ENCODE data around the gene MTPN.

MTPN gene

DNA sequence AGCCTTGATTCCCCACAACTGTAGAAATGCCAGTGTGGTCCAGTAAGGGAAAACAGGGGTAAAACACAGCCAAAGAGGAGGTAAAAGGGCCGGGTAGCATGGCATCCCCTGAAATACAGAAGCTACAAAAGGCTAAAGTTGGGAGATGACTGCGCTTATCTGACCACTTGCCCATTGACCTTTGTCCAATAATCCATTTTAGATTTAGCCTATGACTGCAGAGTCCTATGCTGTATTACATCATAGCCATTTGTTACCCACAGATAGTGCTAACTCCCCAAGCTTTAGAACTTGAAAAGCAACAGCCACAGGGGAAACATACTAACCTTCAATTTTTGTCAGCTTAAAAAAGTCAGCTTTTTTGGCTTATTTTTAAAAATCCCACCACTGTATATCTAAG is 26.2 kb downstream of the MTPN start:
- no peak for FAIRE-seq

DNA sequence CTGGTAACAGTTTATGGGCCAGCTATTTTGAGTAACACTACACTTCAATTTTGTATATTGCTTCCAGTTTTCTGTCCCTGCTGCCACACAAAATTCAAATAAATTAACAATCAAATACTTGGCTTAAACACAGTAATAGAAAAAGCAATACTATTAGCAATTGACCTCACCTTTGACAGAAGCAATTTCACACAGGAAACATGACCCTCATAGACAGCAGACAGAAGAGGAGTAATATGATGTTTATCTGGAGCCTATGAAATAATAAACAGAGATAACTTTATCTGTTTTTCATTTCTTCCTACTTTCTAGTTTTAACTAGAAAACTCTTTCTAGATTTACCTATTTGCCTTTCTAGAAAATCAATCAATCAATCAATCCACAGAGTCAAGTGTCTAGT is 26.7 kb downstream of the MTPN start:
- no peak for FAIRE-seq

DNA sequence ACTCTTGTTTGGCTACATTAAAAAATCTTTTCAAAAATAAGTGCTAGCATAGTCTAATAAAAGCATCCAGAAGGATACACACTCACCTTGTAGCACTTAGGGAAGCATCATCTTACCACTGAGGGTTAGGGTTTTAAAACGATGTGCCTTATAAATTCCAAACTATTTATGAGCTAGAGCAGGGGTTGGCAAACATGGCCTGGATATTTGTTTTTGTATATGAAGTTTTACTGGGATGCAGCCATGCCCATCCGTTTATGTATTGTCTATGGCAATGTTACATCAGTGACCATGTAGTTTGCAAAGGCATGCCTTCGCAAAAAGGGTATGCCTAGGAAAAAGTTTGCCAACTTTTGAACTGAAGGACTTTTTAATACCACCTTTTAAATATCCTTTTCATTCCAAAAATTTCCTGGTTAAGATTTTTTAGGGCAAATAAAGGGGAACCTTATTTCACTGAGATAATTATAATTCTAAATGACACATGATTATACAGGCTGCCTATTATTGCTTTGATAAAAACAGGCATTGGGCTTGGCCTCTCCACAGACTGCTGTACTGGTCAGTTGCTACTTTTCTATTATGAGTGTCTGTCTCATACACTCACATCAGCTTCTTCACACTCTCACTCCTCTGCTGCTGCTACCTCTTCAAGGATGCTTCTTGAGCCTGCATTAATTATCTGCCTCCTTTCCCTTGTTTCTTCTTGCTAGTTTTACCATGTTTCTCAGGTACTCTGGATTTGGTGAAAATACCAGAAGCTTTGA is 30.7 kb downstream of the MTPN start:
- FAIRE-seq: no peak

DNA sequence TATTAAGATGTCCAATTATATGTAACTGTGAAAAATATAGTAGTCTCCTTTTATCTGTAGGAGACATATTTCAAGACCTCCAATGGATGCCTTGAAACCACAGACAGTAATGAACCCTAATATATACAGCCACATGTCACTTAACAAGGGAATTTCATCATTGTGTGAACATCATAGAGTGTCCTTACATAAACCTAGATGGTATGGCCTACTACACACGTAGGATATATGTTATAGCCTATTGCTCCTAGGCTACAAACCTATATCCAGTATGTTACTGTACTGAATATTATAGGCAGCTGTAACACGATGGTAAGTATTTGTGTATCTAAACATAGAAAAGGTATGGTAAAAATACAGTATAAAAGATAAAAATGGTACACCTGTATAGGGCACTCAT is 32.4 kb downstream of the MTPN start:
- FAIRE-seq: no peak

DNA sequence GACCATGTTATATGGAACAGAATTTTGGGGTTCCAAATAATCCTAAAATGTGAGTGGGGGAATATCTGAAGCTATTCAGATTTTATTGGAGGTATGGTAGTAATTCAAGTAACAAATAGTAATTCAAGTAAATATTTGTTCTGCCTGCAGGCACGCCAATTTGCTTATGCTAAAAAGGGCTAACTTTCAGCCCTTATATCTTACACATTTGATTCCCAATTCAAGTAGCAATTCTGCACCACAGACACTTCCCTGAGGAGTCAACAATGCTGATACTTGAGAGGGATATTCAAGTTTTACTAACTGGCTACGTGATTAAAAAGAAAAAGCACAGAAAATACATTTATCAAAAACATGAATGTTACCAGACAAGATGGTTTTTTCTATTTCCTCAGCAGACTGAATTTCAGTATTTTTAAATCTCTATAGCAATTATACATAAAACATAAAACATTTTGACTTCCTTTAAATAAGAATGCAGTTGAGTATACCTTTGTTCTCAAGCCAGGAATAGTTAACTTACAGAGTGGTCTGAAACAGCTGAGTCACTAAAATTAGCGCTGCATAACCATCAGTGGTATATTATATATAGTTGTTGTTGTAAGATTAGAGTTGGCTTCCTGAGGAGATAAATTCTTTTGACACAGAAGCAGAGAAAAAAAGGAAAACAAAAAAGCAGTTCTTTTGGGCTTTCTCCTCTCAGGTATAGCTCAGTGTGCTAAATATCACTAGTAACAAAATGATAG is 33.9 kb downstream of the MTPN start:
- FAIRE-seq: no peak

DNA sequence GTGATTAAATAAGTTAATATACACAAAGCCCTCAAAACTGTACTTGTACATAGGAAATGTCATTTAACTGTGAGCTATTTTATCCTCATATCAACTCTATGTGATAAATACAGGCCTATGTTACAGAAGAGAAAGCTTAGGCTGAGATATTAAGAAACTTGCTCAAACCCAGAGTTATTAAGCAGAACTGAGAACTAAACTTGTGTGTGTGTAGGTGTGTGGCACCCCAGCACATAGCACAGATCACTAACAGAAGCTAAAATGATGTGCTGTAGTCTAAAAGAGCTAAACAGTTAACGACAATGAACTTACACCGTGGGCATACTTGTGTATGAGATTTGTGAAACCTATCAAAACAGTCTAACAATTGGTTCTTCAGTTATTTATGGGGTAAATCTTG is 34.5 kb downstream of the MTPN start:
- no peak for FAIRE-seq

DNA sequence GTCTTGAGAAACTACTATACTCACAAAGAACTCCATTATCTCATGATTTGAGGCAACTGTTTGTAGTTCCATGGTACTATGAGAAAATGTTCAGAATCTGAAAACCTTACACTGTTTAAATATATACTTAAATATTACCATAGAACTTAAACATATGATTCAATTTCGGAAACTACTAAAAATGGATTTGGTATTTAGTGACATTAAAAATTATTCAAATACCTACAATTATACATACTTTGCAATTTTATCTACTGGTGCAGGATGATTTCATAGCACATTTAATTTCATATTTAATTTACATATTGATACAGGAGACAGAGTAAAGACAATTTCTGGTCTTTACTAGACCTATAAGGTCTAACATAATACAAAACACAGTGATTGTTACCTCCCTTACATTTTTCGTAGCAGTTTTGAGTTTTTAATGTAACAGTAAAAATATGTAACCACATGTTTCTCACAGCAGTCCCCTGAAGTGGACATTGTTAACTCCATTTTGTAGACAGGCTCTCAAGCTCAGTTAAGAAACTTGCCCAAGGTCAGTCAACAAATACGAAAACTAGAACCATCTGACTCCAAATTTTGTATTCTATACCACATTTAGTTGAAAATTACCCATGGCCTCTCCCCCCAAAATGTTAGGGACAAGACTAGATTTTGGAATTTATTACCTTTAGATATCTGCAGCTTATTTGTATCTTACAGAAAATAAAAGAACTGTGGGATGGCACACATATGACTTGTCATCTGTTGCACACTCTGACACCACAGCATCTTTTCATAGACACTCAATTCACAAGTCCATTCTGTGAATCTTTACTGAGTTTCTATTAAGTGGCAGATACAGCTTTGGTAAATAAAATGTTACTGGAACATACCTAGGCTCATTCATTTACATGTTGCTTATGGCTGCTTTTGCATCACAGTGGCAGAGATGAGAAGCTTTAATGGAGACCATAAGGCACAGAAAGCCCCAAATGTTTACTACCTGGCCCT is 36.8 kb downstream of the MTPN start:
- FAIRE-seq: peak; percentile 87

DNA sequence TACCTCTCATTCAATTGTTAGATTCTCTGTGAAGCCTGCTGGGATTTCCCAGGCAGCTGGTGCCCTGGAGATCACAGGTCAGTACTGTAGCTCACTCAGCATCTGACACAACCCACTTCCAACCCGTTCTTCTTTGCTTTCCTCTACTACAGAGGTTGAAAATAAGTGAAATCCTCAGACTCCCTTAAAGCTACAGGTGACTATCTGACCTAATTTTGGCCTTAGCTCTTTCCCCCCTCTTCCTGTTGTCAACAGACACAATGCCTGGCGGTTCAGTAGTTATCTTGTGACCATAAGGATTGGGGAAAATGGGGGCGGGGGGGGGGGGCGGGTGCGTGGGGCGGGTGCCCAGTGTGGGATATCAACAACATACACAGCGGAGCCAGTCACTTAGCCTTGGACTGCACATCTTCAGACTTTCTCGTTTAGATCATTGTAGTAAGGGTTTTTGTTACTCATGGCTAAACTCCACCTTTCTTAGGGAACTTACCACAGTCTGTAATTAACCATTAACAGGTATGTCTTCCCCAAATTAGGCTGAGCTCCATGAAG is 37.8 kb downstream of the MTPN start:
- FAIRE-seq: no peak

DNA sequence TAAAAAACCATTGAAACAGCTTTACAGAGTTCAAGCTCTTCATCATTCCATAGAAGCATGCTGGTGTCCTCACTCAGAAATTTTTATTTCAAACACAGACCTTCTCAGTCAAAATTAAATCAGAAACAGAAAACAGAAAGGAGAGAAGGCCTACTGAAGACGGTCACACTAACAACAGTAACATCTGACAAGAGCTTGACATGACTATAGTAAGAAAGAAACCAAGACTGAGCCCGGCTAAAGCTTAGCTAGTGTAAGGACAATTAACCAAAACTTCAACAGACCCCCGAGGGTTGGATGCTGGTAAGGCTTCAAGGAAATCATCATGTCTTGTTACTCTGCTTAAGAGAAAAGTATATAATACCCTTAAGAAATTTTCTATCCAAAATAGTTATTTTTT is 38.6 kb downstream of the MTPN start:
- no peak for FAIRE-seq

DNA sequence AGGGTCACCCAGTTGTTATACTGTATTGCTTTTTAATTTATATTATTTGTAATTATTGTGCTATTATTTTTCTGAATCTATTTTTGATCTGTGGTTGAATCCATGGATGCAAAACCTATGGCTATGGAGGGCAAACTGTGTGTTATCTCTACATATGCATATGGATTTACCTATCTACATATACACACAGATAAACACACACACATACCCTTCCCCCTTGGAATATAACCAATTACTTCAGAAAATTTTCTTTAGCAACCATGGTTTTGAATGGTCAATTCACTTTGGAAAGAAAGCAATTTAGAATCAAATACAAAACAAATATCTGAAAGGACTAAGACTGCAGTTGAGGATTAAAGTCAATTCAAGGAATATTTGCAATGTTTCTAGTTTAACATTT is 39.1 kb downstream of the MTPN start:
- no peak for FAIRE-seq

DNA sequence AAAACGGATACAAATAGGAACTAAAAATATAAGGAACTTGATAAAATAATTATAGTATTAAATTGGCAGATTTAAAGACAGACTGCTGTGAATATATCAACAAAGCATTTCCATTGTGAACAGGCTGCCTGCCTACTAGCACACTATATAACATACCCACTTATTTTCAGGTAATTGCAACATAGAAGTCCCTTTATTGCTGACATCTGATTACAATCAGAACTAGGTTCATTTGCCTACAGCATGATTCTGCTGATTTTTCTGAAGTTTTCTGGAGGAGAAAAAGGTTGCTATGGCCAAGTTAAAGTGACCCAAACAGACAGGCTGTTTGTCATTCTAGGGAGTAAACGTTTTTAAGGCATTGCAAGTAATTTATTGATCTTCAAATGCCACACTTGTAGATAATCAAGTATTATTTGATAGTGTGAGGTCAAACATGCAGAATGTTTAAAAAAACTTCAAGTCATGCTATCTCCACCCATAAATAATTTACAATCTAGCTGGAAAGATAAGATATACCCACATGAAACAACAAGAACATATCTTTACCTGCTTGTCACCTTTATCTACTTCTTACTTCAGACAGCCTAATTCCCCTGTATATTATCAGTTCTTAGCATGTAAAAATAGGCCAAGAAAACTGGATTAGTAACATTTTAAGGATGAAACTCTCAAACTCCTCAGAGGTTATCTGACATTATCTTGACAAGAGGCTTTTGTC is 40.5 kb downstream of the MTPN start:
- FAIRE-seq: no peak

DNA sequence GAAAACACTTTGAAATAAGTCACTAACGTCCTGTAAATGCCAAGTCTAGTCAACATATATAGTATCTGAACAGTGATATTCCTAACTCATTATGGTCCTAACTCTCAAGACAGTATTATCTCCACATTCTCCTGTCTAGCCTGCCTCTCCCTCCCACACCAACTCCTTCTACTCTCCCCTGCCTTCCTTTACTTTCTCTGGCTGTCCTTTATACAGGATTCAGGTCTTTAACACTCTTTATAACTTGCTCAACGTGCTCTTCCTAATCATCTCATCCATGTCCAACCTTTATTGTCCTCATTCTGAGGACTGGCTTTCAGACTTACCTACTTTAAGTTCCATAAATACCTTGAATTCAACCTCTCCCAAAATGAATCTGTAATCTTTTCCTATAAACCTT is 42.5 kb downstream of the MTPN start:
- no peak for FAIRE-seq

DNA sequence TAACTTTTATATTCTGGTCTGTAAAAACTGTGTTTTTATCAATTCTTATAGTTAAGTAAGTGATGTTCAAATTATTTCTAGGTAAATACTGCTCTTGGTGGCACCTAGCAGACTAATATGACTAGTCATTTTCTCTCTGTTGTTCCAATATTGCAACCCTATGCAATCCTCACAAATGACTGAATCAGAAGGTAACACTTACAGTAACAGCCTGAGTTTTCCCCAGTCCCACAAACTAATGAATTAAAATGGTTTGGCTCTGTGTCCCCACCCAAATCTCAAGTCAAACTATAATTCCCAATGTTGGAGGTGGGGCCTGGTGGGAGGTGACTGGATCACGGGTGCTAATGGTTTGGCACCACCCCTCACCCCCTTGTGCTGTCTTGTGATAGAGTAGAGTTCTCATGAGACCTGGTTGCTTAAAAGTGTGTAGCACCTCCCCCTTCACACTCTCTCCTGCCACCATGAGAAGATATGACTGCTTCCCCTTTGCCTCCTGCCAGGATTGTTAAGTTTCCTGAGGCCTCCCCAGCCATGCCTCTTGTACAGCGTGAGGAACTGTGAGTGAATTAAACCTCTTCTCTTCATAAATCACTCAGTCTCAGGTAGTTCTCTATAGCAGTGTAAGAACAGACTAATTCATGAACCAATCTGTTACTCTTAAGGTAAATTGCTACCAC is 43.5 kb downstream of the MTPN start:
- FAIRE-seq: no peak

DNA sequence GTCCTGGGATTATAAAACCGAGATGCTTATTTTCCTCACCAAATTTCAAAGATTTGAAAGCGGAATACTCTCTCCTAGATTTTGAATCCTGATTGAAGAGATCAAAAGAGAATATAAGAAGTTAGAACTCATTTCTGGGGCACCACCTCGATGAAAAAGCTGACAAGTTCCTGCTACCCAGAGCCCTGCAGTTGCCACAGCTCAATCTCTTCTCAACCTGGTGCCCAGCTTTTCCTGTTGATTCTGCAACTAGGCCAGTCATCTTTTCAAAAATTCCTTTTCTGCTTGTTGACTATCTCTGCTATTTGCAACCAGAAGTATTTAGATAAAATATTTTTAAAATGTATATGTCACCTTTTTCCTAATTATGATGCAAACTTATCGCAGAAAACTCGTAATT is 45.0 kb downstream of the MTPN start:
- FAIRE-seq: no peak

DNA sequence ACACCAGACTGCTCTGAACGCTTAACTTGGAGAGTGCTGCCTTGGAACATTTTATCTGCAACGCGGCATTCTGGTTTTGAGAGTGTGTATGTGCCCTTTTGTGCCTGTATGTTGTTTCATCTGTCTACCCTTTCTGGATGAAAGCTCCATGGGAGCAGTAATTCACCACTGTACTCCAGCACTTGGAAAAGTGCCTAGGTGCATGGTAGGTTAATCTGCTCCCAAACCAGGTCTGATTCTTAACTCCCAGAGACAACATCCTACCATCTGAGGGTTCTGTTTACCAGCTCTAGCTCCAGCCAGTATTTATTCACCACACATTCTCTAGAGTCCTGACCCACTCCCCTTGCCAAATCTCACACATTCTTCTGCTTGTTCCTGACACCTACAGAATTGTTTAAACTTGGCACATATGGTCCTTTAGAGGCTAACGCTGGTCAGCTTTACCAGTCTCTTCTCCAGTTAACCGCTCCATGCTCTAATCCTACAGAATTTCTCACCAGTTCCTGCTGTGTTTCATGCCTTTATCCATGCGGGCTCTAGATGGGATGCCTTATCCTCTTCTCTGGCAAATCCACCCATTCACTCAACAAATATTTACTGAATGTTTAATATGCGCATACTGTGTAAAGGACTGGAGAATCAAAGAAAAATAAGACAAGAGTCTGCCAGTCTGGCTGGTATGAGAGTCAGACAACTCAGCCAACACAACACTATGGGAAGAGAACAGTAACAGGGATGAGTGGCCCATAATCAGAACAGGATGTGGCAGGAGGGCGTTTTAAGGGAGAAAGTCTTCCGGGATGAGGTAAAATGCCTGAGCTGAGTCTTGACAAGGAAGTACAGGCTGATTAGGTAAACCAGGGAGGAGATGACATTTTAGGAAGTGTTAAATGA is 46.3 kb downstream of the MTPN start:
- FAIRE-seq: no peak

DNA sequence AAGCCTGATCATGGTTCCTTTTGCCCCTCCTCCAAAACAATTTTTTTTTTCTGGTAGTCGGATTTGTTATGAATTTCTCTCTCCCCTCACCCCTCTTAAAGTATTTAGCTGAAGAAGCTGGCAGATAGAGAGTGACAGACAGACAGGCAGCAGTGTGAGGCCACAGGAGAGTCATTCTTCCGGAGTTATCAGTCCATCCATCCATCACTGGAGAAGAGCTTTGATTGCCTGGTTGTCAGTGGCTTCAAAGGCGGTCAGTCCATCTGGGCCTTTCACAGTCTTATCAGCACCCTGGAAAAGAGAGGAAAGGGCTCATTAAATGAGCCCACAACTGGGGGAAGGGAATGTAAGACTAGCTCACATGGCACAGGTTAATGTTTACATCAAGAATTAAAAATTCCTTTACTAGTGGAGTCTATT is 47.4 kb downstream of the MTPN start:
- FAIRE-seq: no peak

DNA sequence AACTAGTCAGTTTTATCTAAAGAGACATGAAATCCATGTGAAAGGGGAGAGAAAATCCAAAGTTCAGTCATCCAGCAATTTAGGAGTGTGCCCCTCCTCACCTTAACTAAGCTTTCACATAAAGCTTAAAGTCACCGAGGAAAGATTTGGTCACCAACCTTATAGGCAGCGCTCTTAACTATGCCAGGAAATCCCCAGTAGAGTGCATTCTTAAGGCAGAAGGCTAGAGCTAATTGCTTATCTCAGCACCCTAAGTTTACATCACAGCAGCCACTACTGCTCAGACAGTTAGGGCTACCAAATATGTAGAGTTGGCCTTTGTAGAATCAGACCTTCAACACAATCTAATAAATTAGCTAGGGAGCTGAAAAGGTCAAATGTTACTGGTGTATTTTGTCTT is 47.9 kb downstream of the MTPN start:
- FAIRE-seq: no peak

DNA sequence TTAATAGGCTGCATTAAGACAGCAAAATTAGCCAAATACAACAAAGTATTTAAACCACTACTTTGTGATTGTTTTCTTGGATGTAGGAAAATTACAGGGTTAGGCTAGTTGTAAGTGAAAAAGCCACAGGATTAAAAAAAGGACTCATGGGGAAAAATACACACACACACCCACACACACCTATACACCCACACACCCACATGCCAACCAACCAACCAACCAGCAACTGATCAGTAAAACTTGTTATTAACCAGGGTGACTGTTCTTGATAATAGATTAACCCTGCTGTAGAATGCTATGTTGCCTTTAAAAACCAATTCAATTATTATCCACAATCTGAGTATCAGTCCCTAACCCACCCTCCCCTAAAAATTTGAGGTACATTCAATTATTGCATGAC is 49.0 kb downstream of the MTPN start:
- no peak for FAIRE-seq

DNA sequence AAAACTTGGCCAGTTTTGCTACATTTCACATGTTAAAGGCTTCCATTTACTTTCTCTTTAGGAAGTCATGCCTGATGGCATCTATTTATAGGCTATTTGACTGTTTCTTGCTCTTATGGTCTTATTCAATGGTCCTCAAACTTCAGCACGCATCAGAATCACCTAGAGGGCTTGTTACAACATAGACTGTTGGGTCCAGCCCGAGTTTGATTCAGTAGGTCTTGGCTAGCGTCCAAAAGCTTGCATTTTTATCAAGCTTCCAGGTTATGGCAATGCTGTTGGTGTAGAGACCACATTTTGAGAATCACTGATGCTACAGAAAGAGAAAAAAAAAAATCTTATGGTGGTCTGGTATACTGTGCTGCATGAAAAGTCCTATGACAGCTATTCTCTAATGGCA is 51.9 kb downstream of the MTPN start:
- FAIRE-seq: no peak

DNA sequence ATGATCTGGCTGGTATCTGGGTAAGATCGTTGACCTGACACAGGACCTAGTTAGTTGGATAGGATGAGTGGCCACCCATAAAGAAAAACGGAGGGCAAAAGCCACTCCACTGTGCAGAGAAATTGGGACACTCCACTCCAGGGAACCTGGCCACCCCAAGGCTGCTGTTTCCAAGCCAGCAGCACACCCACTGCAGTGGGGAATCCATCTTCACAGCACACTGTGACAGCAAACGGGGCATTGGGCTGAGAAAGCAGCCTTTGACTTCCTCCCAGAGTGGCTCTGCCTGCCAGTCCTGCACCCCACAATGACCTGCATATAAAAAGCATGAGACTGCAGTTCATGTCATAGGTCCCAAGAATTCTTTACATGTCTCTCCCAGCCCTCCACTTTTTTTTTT is 52.9 kb downstream of the MTPN start:
- no peak for FAIRE-seq

DNA sequence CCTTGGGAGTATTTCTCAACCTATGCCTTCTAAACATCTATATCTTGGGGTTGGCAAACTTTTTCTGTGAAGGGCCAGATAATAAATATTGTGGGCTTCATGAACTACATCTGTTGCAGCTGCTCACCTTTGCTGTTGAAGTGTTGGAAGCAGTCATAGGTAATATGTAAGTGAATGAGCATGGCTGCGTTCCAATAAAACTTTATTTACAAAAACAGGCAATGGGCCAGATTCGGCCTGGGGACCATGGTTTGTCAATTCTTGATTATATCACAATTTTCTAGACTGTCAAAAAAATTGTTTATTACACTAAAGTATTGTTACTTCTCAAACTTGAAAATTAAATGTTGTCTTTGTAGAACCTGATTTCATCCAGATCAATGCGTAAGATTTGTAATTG is 54.9 kb downstream of the MTPN start:
- no peak for FAIRE-seq

Measured in A204.1 (cell line).